ENCODE results near the gene ADAMTS2. TPM values are rescaled to one million over a fixed set of nuclear protein-coding genes. Genes with fewer than 3 reads are reported as not detected.

The ADAMTS2 gene
- total RNA-seq, 2 experiments from 2014 or later = not detected

- intact Hi-C loops (cut with DNase I, micrococcal nuclease) = no loop called here
- peaks cover 15 to 25% of the 10 kb centered on the region in 2 experiments for H3K27me3 ChIP-seq (ENCODE audit: control insufficient read depth in 1 of 2, insufficient read depth in 2 of 2, low read length in 2 of 2)
- H3K36me3 ChIP-seq (ENCODE audit: insufficient read depth, low read length) = no peaks in the 10 kb centered on the region
- H3K4me3 ChIP-seq (ENCODE audit: low read length) = no peak overlapping the region
- H3K4me1 ChIP-seq (ENCODE audit: insufficient read depth, low read length) = no peaks in the 10 kb centered on the region
- no peak for ATAC-seq (ENCODE audit: poor library complexity)
- Mint-ChIP-seq H3K9me3 (peaks cover 2% of the 10 kb centered on the region), H3K36me3 (ENCODE audit: low read depth) (no peaks in the 10 kb centered on the region), H3K4me1 (ENCODE audit: low read depth) (no peaks in the 10 kb centered on the region), H3K27me3 (peaks cover 52% of the 10 kb centered on the region), H3K4me3 (no peak overlapping the region), H3K27ac (no peak overlapping the region)
- CTCF ChIA-PET = no interaction called here
- peaks cover 0 to 37% of the 10 kb centered on the region in 2 experiments for H3K9me3 ChIP-seq (ENCODE audit: control insufficient read depth in 1 of 2, insufficient read depth in 1 of 2, low read length in 2 of 2)
- H3K27ac ChIP-seq (ENCODE audit: low read depth in 1 of 2, low read length in 2 of 2) = no peak overlapping the region
- POLR2A ChIA-PET = no interaction called here
- DNase-seq = no peak
- TF ChIP-seq CTCF (IDR thresholded peaks at IDR 0.05) = no peak
These were observed 164.2 kb downstream of the ADAMTS2 start for GRCh38 chr5:179180921-179181645.

- H3K27me3 Mint-ChIP-seq = peaks cover 52% of the 10 kb centered on the region
These were observed 165.1 kb downstream of the ADAMTS2 start for GRCh38 chr5:179180061-179180610.

More at GRCh38 chr5:179180061-179180610, 165.1 kb downstream of the ADAMTS2 start:
- H3K27ac Mint-ChIP-seq = no peak overlapping the region
- no peak overlapping the region for H3K4me3 ChIP-seq (ENCODE audit: low read length)
- ChIA-PET CTCF (no interaction called here), POLR2A (no interaction called here)
- peaks cover 2% of the 10 kb centered on the region for H3K9me3 Mint-ChIP-seq
- H3K4me1 Mint-ChIP-seq (ENCODE audit: low read depth) = no peaks in the 10 kb centered on the region
- no peaks in the 10 kb centered on the region for H3K36me3 ChIP-seq (ENCODE audit: insufficient read depth, low read length)
- H3K4me3 Mint-ChIP-seq = no peak overlapping the region
- no peaks in the 10 kb centered on the region for H3K4me1 ChIP-seq (ENCODE audit: insufficient read depth, low read length)
- no peaks in the 10 kb centered on the region for H3K36me3 Mint-ChIP-seq (ENCODE audit: low read depth)
- ATAC-seq (ENCODE audit: poor library complexity) (no peak), DNase-seq (no peak)
- no peak overlapping the region for H3K27ac ChIP-seq (ENCODE audit: low read depth in 1 of 2, low read length in 2 of 2)
- intact Hi-C loops (cut with DNase I, micrococcal nuclease) = no loop called here
- H3K27me3 ChIP-seq (ENCODE audit: control insufficient read depth in 1 of 2, insufficient read depth in 2 of 2, low read length in 2 of 2) = peaks cover 17 to 25% of the 10 kb centered on the region in 2 experiments
- no peak for TF ChIP-seq CTCF (IDR thresholded peaks at IDR 0.05)
- peaks cover 0 to 37% of the 10 kb centered on the region in 2 experiments for H3K9me3 ChIP-seq (ENCODE audit: control insufficient read depth in 1 of 2, insufficient read depth in 1 of 2, low read length in 2 of 2)
